PC-9 (cell line): ENCODE measurements around the gene STAMBP. TPM values are rescaled to one million over a fixed set of nuclear protein-coding genes. Genes with fewer than 3 reads are reported as not detected.

ENCODE experiments used
- BruUV-seq: library from RNA; stranded (reverse); fragments of 400-500 nt; replicated peaks from 2 replicates; lab custom pipeline; 2021; lab: Mats Ljungman, UMichigan
- CTCF ChIA-PET: fragments of 300-600 bp; sonication (Branson Sonifier 250); formaldehyde crosslinking; loops from one replicate; lab custom pipeline; 2022; ENCODE audit warnings: antibody characterized with exemption; lab: Charles Lee
- POLR2A ChIA-PET: fragments of 300-600 bp; sonication (Branson Sonifier 250); formaldehyde crosslinking; loops from one replicate; lab custom pipeline; 2022; ENCODE audit warnings: antibody characterized with exemption; ENCODE audit not compliant: unreplicated experiment; lab: Charles Lee
- DNase-seq, 2 experiments: peaks; one replicate each; pipeline versions ENCODE4 v3.0.0 to v3.0.0-alpha.2; 2015 to 2022; ENCODE audit warnings: mixed read lengths in 1 of 2
- H2AFZ ChIP-seq: fragments of 200-600 bp; sonication (generic); 2 replicates; pipeline ENCODE4 v1.8.1; 2017; ENCODE audit warnings: antibody characterized with exemption
- H3F3A ChIP-seq: fragments of 200-600 bp; sonication (generic); 2 replicates; pipeline ENCODE4 v1.8.1; 2017; ENCODE audit warnings: antibody characterized with exemption, mild to moderate bottlenecking, low read depth; ENCODE audit not compliant: insufficient read depth
- H3K27ac ChIP-seq: fragments of 200-600 bp; sonication (generic); 2 replicates; pipeline ENCODE4 v1.6.1; 2016; ENCODE audit warnings: mixed run types
- H3K27me3 ChIP-seq: fragments of 200-600 bp; sonication (generic); 2 replicates; pipeline ENCODE4 v1.6.1; 2016; ENCODE audit warnings: low read depth, mixed run types; ENCODE audit not compliant: insufficient read depth
- H3K36me3 ChIP-seq: fragments of 200-600 bp; sonication (generic); 2 replicates; pipeline ENCODE4 v1.6.1; 2016; ENCODE audit warnings: low read depth, mixed run types
- H3K4me1 ChIP-seq: fragments of 200-600 bp; sonication (generic); replicated peaks from 2 replicates; pipeline ENCODE4 v1.6.1; 2016; ENCODE audit warnings: mixed run types; ENCODE audit not compliant: insufficient read depth
- H3K4me2 ChIP-seq: fragments of 200-600 bp; sonication (generic); 2 replicates; pipeline ENCODE4 v1.6.1; 2017; ENCODE audit warnings: mixed run types
- H3K4me3 ChIP-seq: fragments of 200-600 bp; sonication (generic); 2 replicates; pipeline ENCODE4 v1.6.1; 2016; ENCODE audit warnings: mixed run types
- H3K79me2 ChIP-seq: fragments of 200-600 bp; sonication (generic); 2 replicates; pipeline ENCODE4 v1.6.1; 2017; ENCODE audit warnings: low read depth, mixed run types
- H3K9me2 ChIP-seq: fragments of 200-600 bp; sonication (generic); 2 replicates; pipeline ENCODE4 v1.8.1; 2017; ENCODE audit warnings: mild to moderate bottlenecking; ENCODE audit not compliant: insufficient read depth
- H3K9me3 ChIP-seq: fragments of 200-600 bp; sonication (generic); 2 replicates; pipeline ENCODE4 v1.8.1; 2016; ENCODE audit warnings: low read depth; ENCODE audit not compliant: insufficient read depth
- H4K20me1 ChIP-seq: fragments of 200-600 bp; sonication (generic); 2 replicates; pipeline ENCODE4 v1.8.1; 2017; ENCODE audit not compliant: insufficient read depth
- EZH2 ChIP-seq: fragments of 200-600 bp; sonication (generic); IDR thresholded peaks from 2 replicates; pipeline ENCODE4 v1.8.0; 2017; ENCODE audit warnings: antibody characterized with exemption, low read depth
- intact Hi-C: fragments of 100-400 bp; cut with micrococcal nuclease; formaldehyde crosslinking; loops from one replicate; pipeline ENCODE4 v1.10.0; 2022; ENCODE audit not compliant: unreplicated experiment
- total RNA-seq: library from RNA; stranded (reverse); gene quantifications from 2 replicates; pipeline ENCODE4 v1.2.3, GENCODE V29; 2021
- TF ChIP-seq, protein P1 (sequence below): fragments of 200-600 bp; sonication (generic); conservative IDR thresholded peaks from 2 replicates; pipeline ENCODE4 v1.6.1; 2017; ENCODE audit warnings: mixed run types, antibody characterized with exemption, mild to moderate bottlenecking, moderate library complexity

STAMBP gene
- total RNA-seq, 1 experiment from 2014 or later, result 52.2 TPM

DNA sequence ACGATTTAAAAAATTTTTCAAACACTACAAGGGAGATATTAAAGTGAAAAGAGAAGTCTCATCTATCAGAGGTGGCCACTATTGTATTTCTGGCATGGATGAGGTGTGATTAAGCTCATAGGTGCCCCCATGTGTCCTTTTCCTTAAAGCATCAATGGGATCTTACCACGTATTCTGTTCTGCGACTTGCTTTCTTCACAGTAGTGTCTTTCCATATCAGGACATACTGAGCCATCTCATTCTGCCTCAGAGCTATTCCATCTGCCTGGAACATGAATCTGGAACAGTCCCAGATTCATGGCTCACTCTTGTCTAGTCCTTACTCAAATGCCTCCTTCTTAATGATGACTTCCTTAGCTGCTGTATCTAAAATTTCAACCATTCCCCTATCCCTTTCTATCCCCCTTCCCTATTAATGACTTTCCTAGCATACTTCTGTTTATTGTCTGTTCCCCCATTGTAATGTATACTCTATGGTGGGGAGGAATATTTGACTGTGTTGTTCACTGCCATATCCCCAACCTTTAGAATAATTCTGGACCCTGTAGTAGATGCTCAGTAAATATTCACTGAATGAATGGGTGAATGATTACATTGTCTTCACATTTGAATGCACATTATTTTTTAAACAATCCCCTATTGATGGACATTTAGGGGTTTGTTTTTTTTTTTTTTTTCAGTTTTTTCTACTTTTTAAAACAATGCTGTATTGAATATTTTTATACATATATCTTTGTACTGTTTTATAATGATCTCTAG lies 11.1 kb downstream of the STAMBP start:
- intact Hi-C loops, result no loop called here
- Histone ChIP-seq H3K27me3 (no peaks in the 10 kb centered on the region), H3F3A (no peaks in the 10 kb centered on the region), H3K9me3 (no peaks in the 10 kb centered on the region), H3K9me2 (no peaks in the 10 kb centered on the region), H3K79me2 (no peaks in the 10 kb centered on the region), H4K20me1 (peaks cover 15% of the 10 kb centered on the region; the same call in 1 of the 2 replicates), H3K4me3 (no peak overlapping the region), H2AFZ (no peak overlapping the region), H3K4me1 (no peaks in the 10 kb centered on the region), H3K4me2 (no peak overlapping the region), H3K27ac (no peak overlapping the region), H3K36me3 (peaks cover 12% of the 10 kb centered on the region; the same call in 1 of the 2 replicates)
- no TSS peak for BruUV-seq
- CTCF ChIA-PET, result no interaction called here
- no peak for DNase-seq
- no peak for TF ChIP-seq EZH2
- TF ChIP-seq, protein P1, sequence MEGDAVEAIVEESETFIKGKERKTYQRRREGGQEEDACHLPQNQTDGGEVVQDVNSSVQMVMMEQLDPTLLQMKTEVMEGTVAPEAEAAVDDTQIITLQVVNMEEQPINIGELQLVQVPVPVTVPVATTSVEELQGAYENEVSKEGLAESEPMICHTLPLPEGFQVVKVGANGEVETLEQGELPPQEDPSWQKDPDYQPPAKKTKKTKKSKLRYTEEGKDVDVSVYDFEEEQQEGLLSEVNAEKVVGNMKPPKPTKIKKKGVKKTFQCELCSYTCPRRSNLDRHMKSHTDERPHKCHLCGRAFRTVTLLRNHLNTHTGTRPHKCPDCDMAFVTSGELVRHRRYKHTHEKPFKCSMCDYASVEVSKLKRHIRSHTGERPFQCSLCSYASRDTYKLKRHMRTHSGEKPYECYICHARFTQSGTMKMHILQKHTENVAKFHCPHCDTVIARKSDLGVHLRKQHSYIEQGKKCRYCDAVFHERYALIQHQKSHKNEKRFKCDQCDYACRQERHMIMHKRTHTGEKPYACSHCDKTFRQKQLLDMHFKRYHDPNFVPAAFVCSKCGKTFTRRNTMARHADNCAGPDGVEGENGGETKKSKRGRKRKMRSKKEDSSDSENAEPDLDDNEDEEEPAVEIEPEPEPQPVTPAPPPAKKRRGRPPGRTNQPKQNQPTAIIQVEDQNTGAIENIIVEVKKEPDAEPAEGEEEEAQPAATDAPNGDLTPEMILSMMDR, result no peak
- POLR2A ChIA-PET, result no interaction called here

- H3K79me2 ChIP-seq, result no peaks in the 10 kb centered on the region
- no peak overlapping the region for H3K4me2 ChIP-seq
- TF ChIP-seq EZH2, result no peak
- TF ChIP-seq, protein P1, result no peak
- no peak for DNase-seq
- H2AFZ ChIP-seq, result no peak overlapping the region
- intact Hi-C loops, result no loop called here
- POLR2A ChIA-PET, result interaction anchor here (0.6 to 0.7 kb wide), 2 partner anchors 309 to 658 kb away, joined by 3 read pairs; no protein-coding TSS in a partner anchor
- BruUV-seq, result no TSS peak
- H3F3A ChIP-seq, result no peaks in the 10 kb centered on the region
- H3K9me2 ChIP-seq, result no peaks in the 10 kb centered on the region
- H3K36me3 ChIP-seq, result peaks cover 18% of the 10 kb centered on the region; the same call in 1 of the 2 replicates
- no peak overlapping the region for H3K27ac ChIP-seq
- no peaks in the 10 kb centered on the region for H3K4me1 ChIP-seq
- H3K27me3 ChIP-seq, result no peaks in the 10 kb centered on the region
- H4K20me1 ChIP-seq, result peaks cover 15% of the 10 kb centered on the region; the same call in 1 of the 2 replicates
- no peak overlapping the region for H3K4me3 ChIP-seq
- no peaks in the 10 kb centered on the region for H3K9me3 ChIP-seq
- CTCF ChIA-PET, result no interaction called here
Observed at GRCh38 chr2:73841912-73842738, 13.4 kb downstream of the STAMBP start.

- CTCF ChIA-PET, result no interaction called here
- TF ChIP-seq, protein P1, result no peak
- TF ChIP-seq EZH2, result no peak
- Histone ChIP-seq H3K27me3 (no peaks in the 10 kb centered on the region), H2AFZ (no peak overlapping the region), H3K9me3 (no peaks in the 10 kb centered on the region), H3K9me2 (no peaks in the 10 kb centered on the region), H3K4me1 (no peaks in the 10 kb centered on the region), H4K20me1 (peaks cover 15% of the 10 kb centered on the region; the same call in 1 of the 2 replicates), H3K36me3 (peaks cover 18% of the 10 kb centered on the region; the same call in 1 of the 2 replicates), H3K4me3 (no peak overlapping the region), H3K79me2 (no peaks in the 10 kb centered on the region), H3K4me2 (no peak overlapping the region), H3K27ac (no peak overlapping the region), H3F3A (no peaks in the 10 kb centered on the region)
- intact Hi-C loops, result no loop called here
- POLR2A ChIA-PET, result interaction anchor here (0.6 to 0.7 kb wide), 2 partner anchors 309 to 461 kb away, joined by 3 to 5 read pairs; no protein-coding TSS in a partner anchor
- no peak for DNase-seq
- no TSS peak for BruUV-seq
Observed at GRCh38 chr2:73842739-73843019, 13.9 kb downstream of the STAMBP start.
